Mucosa of descending colon (tissue), 3 donors: ENCODE results near the gene BCAT1. TPM values are rescaled to one million over a fixed set of nuclear protein-coding genes. Genes with fewer than 3 reads are reported as not detected.

Experiments
- ATAC-seq: fragments of 200-7000 bp; cut with Tn5 transposase; one replicate; pipeline ENCODE4 v1.9.1; 2020; ENCODE audit warnings: mild to moderate bottlenecking, moderate library complexity
- DNase-seq, 3 donors: peaks; one replicate each; pipeline ENCODE4 v3.0.0-alpha.2; 2020
- H3K36me3 ChIP-seq: fragments of 200-600 bp; one replicate; pipeline ENCODE4 v1.8.0; 2021; ENCODE audit warnings: low read depth, mild to moderate bottlenecking
- H3K4me1 ChIP-seq: fragments of 200-600 bp; one replicate; pipeline ENCODE4 v1.8.0; 2021; ENCODE audit warnings: low read depth, mild to moderate bottlenecking
- H3K4me3 ChIP-seq: fragments of 200-600 bp; one replicate; pipeline ENCODE4 v1.8.0; 2021; ENCODE audit warnings: mild to moderate bottlenecking
- H3K9me3 ChIP-seq: fragments of 200-600 bp; one replicate; pipeline ENCODE4 v1.8.0; 2021; ENCODE audit warnings: mild to moderate bottlenecking
- CTCF ChIP-seq: fragments of 200-600 bp; IDR thresholded peaks from one replicate; pipeline ENCODE4 v1.8.0; 2022; ENCODE audit warnings: antibody characterized with exemption, mild to moderate bottlenecking
- intact Hi-C, 2 donors: fragments of 100-400 bp; cut with DNase I in 1 of 2; cut with micrococcal nuclease in 1 of 2; formaldehyde crosslinking; loops; one replicate each; pipeline versions ENCODE4 v1.11.0 to v1.11.1; 2022; cut with DNase I, micrococcal nuclease
- total RNA-seq, 3 donors: library from RNA; stranded (reverse); fragmentation: NEBNext Ultra II Directional in 2 of 3; extraction: Animal tissue kit (Norgen Biotek cat#: 25700) in 2 of 3; gene quantifications; one replicate each; pipeline versions ENCODE4 v1.2.1 to v1.2.4, GENCODE V29; 2021 to 2023
- donor health status: DM: no; HTN: no; CAD: no; lungs with moderate emphysema.
- donor health status: DM: no; HTN: no; CAD: no.
- donor health status: DM: no; HTN: yes; CAD: no.

The BCAT1 gene
- total RNA-seq, 3 donors from 2014 or later: 5.3 to 19.7 (median 11.1) TPM

- DNase-seq (no peak), ATAC-seq (no peak)
- H3K9me3 ChIP-seq: no peaks in the 10 kb centered on the region
- no peaks in the 10 kb centered on the region for H3K4me1 ChIP-seq
- TF ChIP-seq CTCF: no peak
- H3K36me3 ChIP-seq: no peaks in the 10 kb centered on the region
- no peak overlapping the region for H3K4me3 ChIP-seq
- intact Hi-C loops: no loop called here
Measured at GRCh38 chr12:24890048-24890803, 58.7 kb downstream of the BCAT1 start.

GRCh38 chr12:24889411-24889810 is 59.5 kb downstream of the BCAT1 start:
- DNase-seq (no peak), ATAC-seq (no peak)
- TF ChIP-seq CTCF: no peak
- Histone ChIP-seq H3K36me3 (no peaks in the 10 kb centered on the region), H3K9me3 (no peaks in the 10 kb centered on the region), H3K4me3 (no peak overlapping the region), H3K4me1 (no peaks in the 10 kb centered on the region)
- intact Hi-C loops: no loop called here

GRCh38 chr12:24888813-24889212 is 60.1 kb downstream of the BCAT1 start:
- Histone ChIP-seq H3K36me3 (no peaks in the 10 kb centered on the region), H3K4me1 (no peaks in the 10 kb centered on the region), H3K4me3 (no peak overlapping the region), H3K9me3 (no peaks in the 10 kb centered on the region)
- no peak for TF ChIP-seq CTCF
- no peak for ATAC-seq
- intact Hi-C loops: no loop called here
- no peak for DNase-seq

- intact Hi-C loops: no loop called here
- no peak for DNase-seq
- Histone ChIP-seq H3K4me3 (no peak overlapping the region), H3K4me1 (no peaks in the 10 kb centered on the region), H3K36me3 (no peaks in the 10 kb centered on the region), H3K9me3 (no peaks in the 10 kb centered on the region)
- TF ChIP-seq CTCF: no peak
- no peak for ATAC-seq
Measured at GRCh38 chr12:24884911-24885310, 64.0 kb downstream of the BCAT1 start.

- H3K9me3 ChIP-seq: no peaks in the 10 kb centered on the region
- no peaks in the 10 kb centered on the region for H3K36me3 ChIP-seq
- H3K4me1 ChIP-seq: no peaks in the 10 kb centered on the region
- intact Hi-C loops: no loop called here
- no peak overlapping the region for H3K4me3 ChIP-seq
- DNase-seq (no peak), ATAC-seq (no peak)
- no peak for TF ChIP-seq CTCF
Measured at GRCh38 chr12:24881724-24882371, 67.1 kb downstream of the BCAT1 start.
